SK-N-SH (cell line): Measurements from ENCODE around the gene STXBP1.

ENCODE experiments used
- CTCF ChIP-seq: fragments of 200-600 bp; sonication (generic); IDR thresholded peaks from 2 replicates; pipeline ENCODE4 v1.6.1; 2017; ENCODE audit warnings: antibody characterized with exemption, mild to moderate bottlenecking, moderate library complexity
- EP300 ChIP-seq, 2 experiments: IDR thresholded peaks; 2 replicates each; pipeline versions ENCODE4 v1.4.0 to v1.6.1; 2012; ENCODE audit warnings: borderline replicate concordance in 1 of 2, low read depth in 1 of 2, low read length in 1 of 2
- MAX ChIP-seq: IDR thresholded peaks from 2 replicates; pipeline ENCODE4 v1.4.0; 2012; ENCODE audit warnings: low read depth
- SIN3A ChIP-seq: IDR thresholded peaks from 2 replicates; pipeline ENCODE4 v1.6.1; 2012; ENCODE audit warnings: low read depth, mild to moderate bottlenecking, low read length, moderate library complexity, borderline replicate concordance
- ZBTB33 ChIP-seq: IDR thresholded peaks from 2 replicates; pipeline ENCODE4 v1.4.0; 2012; ENCODE audit warnings: low read depth, borderline replicate concordance
- TF ChIP-seq, protein P1 (sequence below): IDR thresholded peaks from 2 replicates; pipeline ENCODE4 v1.6.1; 2012; ENCODE audit warnings: mild to moderate bottlenecking, low read depth, low read length, moderate library complexity

GRCh38 chr9:127734747-127735529 is 122.9 kb downstream of the STXBP1 start, which contains the start of gene TOR2A:
- TF ChIP-seq CTCF (peak; percentile 95), EP300 (IDR thresholded peaks at IDR 0.05; ENCODE audit: borderline replicate concordance in 1 of 2, low read depth in 1 of 2, low read length in 1 of 2) (peak in 1 of 2 experiments; percentile 47; a peak in 1 of 4 replicates), ZBTB33 (no peak), MAX (peak; percentile 37; the same call in 1 of the 2 replicates), SIN3A (peak; percentile 93)
- TF ChIP-seq, protein P1, sequence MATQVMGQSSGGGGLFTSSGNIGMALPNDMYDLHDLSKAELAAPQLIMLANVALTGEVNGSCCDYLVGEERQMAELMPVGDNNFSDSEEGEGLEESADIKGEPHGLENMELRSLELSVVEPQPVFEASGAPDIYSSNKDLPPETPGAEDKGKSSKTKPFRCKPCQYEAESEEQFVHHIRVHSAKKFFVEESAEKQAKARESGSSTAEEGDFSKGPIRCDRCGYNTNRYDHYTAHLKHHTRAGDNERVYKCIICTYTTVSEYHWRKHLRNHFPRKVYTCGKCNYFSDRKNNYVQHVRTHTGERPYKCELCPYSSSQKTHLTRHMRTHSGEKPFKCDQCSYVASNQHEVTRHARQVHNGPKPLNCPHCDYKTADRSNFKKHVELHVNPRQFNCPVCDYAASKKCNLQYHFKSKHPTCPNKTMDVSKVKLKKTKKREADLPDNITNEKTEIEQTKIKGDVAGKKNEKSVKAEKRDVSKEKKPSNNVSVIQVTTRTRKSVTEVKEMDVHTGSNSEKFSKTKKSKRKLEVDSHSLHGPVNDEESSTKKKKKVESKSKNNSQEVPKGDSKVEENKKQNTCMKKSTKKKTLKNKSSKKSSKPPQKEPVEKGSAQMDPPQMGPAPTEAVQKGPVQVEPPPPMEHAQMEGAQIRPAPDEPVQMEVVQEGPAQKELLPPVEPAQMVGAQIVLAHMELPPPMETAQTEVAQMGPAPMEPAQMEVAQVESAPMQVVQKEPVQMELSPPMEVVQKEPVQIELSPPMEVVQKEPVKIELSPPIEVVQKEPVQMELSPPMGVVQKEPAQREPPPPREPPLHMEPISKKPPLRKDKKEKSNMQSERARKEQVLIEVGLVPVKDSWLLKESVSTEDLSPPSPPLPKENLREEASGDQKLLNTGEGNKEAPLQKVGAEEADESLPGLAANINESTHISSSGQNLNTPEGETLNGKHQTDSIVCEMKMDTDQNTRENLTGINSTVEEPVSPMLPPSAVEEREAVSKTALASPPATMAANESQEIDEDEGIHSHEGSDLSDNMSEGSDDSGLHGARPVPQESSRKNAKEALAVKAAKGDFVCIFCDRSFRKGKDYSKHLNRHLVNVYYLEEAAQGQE: no peak
